ENCODE results near the gene CEP89. TPM values are rescaled to one million over a fixed set of nuclear protein-coding genes. Genes with fewer than 3 reads are reported as not detected.

The CEP89 gene
- total RNA-seq, 4 donors from 2014 or later: 3.4 to 20.9 (median 9.5) TPM

DNA sequence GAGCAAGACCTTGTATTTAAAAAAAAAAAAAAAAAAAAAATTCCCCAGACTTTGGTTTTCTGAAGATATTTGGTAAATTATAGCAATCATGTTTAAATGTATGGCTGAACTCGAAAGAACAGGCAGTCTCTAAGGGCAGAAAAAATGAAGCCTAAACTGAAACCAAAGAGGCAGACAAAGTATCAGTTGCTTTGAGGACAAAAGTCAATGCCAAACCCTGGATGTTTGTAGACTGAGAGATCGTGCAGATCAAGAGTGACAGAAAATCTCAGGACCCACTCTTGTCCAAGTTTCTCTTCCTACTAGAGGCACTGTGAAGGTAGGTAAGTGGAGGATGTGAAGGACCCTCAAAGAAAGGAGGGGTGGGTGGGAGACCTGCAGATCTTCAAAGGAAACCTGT, 91.1 kb downstream of the CEP89 start:
- DNase-seq: no peak
- in situ Hi-C loops (cut with MboI; ENCODE audit: low sequenced_read_pairs in 4 of 4) (no loop called here), intact Hi-C loops (cut with DNase I; ENCODE audit: low total_unique reads) (no loop called here)
- H3K9me3 ChIP-seq: no peaks in the 10 kb centered on the region
- ATAC-seq: no peak
- H3K27me3 ChIP-seq: no peaks in the 10 kb centered on the region
- H3K4me1 ChIP-seq: no peaks in the 10 kb centered on the region
- TF ChIP-seq POLR2A (IDR thresholded peaks at IDR 0.05): no peak
- TF ChIP-seq, protein P1, sequence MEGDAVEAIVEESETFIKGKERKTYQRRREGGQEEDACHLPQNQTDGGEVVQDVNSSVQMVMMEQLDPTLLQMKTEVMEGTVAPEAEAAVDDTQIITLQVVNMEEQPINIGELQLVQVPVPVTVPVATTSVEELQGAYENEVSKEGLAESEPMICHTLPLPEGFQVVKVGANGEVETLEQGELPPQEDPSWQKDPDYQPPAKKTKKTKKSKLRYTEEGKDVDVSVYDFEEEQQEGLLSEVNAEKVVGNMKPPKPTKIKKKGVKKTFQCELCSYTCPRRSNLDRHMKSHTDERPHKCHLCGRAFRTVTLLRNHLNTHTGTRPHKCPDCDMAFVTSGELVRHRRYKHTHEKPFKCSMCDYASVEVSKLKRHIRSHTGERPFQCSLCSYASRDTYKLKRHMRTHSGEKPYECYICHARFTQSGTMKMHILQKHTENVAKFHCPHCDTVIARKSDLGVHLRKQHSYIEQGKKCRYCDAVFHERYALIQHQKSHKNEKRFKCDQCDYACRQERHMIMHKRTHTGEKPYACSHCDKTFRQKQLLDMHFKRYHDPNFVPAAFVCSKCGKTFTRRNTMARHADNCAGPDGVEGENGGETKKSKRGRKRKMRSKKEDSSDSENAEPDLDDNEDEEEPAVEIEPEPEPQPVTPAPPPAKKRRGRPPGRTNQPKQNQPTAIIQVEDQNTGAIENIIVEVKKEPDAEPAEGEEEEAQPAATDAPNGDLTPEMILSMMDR (IDR thresholded peaks at IDR 0.05 in 4 of 5, conservative IDR thresholded peaks at IDR 0.05 in 1 of 5): no peak
- H3K4me3 ChIP-seq: no peak overlapping the region
- no peaks in the 10 kb centered on the region for H3K36me3 ChIP-seq
- H3K27ac ChIP-seq: no peak overlapping the region

DNA sequence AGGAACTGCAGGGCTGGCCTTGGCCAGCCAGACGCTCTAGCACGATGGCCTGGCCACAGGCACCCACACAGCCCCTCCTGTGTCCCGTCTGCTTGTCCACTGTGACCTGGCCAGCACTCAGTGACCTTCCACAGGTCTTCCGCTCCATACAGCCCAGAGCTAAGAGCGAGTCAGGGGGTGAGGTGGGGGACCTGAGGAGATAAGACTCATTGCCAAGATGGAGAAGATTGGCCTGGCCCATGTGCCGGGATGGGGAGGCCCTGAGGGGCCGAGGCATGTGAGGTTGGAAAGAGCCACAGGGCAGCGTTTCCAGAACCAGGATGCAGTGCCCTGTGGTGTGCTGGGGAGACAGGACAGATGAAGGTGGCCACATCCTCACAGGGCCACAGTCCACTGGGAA, 92.0 kb downstream of the CEP89 start:
- Histone ChIP-seq H3K4me1 (no peaks in the 10 kb centered on the region), H3K9me3 (no peaks in the 10 kb centered on the region), H3K36me3 (no peaks in the 10 kb centered on the region), H3K27ac (no peak overlapping the region), H3K4me3 (no peak overlapping the region), H3K27me3 (no peaks in the 10 kb centered on the region)
- in situ Hi-C loops (cut with MboI; ENCODE audit: low sequenced_read_pairs in 4 of 4) (no loop called here), intact Hi-C loops (cut with DNase I; ENCODE audit: low total_unique reads) (no loop called here)
- no peak for DNase-seq
- TF ChIP-seq, protein P1 (IDR thresholded peaks at IDR 0.05 in 4 of 5, conservative IDR thresholded peaks at IDR 0.05 in 1 of 5): no peak
- TF ChIP-seq POLR2A (IDR thresholded peaks at IDR 0.05): no peak
- no peak for ATAC-seq

DNA sequence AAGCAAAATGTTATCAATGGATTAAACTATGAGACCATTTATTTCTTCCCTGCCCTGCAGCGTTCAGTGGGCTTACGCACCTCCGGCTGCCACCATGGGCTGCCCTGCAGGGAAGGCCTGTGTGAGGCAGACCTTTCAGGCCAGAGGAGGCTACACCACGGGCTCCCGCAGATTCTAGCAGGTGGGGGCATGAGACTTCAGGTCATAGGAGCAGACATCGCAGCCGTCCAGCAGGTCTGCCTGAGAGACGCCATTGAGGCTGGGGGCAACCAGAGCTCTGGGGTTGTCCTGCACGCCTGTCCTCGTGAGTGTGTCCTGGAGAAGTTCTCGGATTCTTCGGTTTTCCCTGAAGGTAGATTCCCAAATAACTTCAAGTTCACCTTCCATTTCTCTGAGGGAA, 92.8 kb downstream of the CEP89 start:
- Histone ChIP-seq H3K27ac (no peak overlapping the region), H3K36me3 (no peaks in the 10 kb centered on the region), H3K4me1 (no peaks in the 10 kb centered on the region), H3K9me3 (no peaks in the 10 kb centered on the region), H3K27me3 (no peaks in the 10 kb centered on the region), H3K4me3 (no peak overlapping the region)
- TF ChIP-seq, protein P1 (IDR thresholded peaks at IDR 0.05 in 4 of 5, conservative IDR thresholded peaks at IDR 0.05 in 1 of 5): no peak
- no peak for TF ChIP-seq POLR2A (IDR thresholded peaks at IDR 0.05)
- DNase-seq (no peak), ATAC-seq (no peak)
- intact Hi-C loops (cut with DNase I; ENCODE audit: low total_unique reads) (no loop called here), in situ Hi-C loops (cut with MboI; ENCODE audit: low sequenced_read_pairs in 4 of 4) (no loop called here)

DNA sequence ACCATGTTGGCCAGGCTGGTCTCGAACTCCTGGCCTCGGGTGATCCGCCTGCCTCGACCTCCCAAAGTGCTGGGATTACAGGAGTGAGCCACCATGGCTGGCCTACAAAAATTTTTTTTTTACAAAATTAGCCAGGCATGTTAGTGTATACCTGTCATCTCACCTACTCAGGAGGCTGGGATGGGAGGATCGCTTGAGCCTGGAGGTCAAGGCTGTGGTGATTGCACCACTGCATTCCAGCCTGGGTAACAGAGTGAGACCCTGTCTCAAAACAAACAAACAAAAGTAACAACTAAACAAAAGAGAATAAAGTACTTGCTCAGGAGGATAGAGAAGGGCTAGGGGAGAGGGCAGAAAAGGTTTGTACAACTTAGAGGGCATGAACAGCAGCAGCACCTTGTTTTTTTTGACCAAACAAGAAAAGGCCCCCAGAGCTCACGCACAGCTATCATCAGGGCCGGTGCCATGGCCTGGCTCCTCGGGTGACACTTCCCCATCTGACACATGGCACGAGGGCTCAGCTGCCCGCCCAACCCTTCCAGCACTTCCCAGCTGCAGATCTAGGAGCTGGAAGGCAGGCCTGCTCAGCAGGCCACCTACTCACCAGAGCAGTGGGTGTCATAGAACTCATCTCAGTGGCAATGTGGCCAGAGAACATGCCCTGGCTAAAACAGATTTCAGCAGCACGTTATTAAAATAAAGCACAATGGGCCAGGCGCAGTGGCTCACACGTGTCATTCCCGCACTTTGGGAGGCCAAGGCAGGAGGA, 93.6 kb downstream of the CEP89 start:
- in situ Hi-C loops (cut with MboI; ENCODE audit: low sequenced_read_pairs in 4 of 4) (no loop called here), intact Hi-C loops (cut with DNase I; ENCODE audit: low total_unique reads) (no loop called here)
- no peaks in the 10 kb centered on the region for H3K9me3 ChIP-seq
- TF ChIP-seq, protein P1 (IDR thresholded peaks at IDR 0.05 in 4 of 5, conservative IDR thresholded peaks at IDR 0.05 in 1 of 5): no peak
- TF ChIP-seq POLR2A (IDR thresholded peaks at IDR 0.05): no peak
- H3K27me3 ChIP-seq: no peaks in the 10 kb centered on the region
- ATAC-seq (no peak), DNase-seq (no peak)
- no peak overlapping the region for H3K27ac ChIP-seq
- no peaks in the 10 kb centered on the region for H3K4me1 ChIP-seq
- no peak overlapping the region for H3K4me3 ChIP-seq
- no peaks in the 10 kb centered on the region for H3K36me3 ChIP-seq
